Fibroblast of the conjunctiva (primary cell): ENCODE measurements around the gene CAPZB.

Experiments
- DNase-seq: peaks from one replicate; pipeline ENCODE4 v3.0.0-alpha.2; 2010; ENCODE audit warnings: low read depth

Gene CAPZB

DNA sequence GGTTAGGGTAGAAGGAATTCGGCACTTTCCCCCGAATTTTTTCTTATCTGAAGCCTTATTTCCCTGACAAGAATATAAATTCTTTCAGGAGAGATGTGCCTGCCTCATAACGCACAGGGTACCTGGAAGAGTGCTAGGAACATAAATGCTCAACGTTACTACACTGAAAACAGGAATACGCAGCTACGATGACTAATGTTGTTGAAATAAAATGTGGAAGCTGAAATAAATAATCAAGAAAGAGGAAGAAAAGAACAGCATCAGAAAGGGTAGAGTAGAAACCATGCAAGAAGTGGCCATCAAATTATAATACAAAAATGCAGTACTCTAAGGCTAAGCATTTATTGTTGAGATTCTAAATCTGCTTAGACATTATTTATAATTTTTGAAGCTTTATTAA lies 139.3 kb downstream of the CAPZB start:
- no peak for DNase-seq

DNA sequence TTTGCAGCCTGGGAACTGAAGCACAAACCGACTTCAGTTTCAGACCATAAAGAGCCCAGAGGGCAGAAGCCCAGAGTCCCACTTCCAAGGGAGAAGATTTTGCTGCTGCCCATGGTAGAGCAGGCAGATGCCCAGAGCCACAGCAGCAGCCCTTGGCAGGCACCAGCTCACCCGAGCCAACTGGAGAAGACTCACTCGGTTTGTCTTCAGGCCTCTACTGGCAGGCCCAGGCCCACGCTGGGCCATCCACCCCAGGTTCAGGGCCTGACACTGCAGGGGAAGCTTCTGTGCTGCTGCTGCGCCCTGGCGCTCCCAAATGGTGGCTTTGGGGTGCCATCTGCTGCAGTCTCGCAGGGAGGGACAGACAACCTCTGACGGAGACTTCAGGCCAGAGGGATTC lies 139.9 kb downstream of the CAPZB start:
- no peak for DNase-seq

DNA sequence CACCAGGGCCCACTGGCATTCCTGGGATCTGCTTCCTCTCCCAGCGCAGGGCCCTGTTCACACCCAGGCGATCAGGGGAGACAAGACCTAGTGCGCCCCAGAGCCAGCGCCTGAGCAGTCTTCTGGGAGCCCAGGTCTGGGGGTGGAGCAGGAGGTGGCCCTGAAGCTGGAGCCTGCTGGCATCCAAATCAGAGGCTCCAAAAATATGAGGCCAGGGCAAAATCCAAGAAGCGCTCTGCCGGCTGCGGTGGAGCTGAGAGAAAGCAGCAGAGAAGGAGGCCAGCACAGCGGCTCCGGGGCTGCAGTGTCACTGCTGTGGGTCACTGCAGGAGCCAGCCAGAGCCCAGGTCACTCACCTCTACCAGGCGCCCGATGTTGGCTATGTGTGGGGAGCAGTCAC lies 140.5 kb downstream of the CAPZB start:
- DNase-seq = no peak

DNA sequence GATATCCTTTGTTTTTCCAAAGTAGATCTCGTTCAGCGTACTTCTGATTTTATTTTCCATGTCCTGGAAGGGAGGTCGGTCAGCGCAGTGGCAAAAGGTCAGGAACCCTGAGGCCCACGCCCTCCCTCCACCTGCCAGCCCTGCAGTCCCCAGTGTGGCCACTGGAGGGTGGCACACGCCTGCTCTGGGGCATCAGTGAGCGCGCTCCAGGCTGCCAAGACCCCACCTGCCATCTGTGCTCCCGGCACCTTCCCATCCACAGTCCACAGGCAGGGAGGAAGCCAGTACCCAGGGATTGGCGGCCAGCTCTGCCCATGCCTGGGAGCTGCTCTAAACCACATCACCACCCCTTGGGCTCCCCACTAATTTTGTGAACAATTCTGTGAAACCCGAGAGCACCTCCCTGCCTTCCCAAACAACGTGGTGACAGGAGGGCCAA lies 140.9 kb downstream of the CAPZB start:
- peak; percentile 23 for DNase-seq

DNA sequence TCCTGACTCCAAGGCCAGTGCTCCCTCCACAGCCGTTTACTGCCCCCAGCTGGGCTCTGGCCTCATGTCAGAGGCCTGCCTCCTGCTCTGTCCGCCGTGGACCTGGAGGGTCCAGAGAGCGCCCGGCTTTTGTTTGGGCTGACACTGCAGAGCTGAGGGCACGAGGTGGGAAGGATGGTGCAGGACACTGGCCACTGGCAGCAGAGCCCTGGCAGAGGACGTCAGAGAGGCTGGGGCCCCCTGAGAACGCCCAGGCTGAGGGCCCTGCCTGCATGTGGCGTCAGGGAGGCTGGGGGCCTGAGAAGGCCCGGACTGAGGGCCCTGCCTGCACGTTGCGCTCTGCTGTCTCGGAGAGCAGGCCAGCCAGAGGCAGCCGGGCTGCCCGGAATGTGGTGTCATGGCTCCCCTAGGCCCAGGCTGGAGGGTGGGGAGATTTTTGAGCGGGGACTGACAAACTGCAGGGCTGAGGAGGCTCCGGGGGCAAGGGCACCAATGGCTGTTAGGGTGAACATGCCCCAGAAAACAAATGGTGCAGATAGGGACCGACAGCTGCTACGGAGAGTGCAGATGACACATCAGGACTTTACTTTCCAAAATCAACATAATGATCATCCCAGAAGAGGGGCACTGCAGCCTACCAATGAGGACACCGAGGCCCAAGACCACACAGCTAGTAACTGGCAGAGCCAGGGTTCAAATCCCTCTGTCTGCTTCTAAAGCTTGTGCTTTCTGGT lies 141.6 kb downstream of the CAPZB start:
- no peak for DNase-seq

DNA sequence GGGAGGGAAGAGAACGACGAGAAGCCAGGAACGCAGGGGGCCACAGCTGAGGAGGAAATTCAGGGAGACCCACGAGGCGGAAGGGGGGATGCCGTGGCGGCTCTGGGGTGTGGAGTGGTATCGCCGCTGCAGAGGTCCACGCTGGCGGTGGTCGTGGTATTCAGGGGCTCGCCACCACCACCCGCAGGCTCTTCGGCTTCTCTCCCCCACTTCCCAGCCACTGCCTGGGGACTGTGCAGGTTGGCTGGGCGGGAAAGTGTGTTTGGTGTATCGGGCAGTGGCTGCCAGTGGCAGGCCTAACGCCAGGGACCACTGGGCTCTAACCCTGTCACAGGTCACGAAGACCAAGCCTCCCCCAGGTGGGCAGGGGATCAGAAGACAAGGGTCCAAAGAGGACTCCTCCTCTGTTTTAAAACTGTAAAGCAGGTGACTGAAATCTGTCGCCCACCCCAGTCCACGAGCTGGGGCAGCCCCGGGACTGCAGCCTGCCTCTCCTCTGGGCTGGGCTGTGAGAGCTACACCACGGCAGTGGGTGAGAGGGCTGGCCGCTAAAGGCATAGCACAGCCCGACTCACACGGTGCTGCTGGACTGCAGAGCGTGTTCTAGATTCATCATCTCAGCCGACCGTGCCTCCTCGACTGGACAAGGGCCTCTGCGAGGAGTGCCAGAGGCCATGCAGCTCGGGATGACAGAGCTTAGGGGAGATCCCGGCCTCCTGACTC lies 142.3 kb downstream of the CAPZB start:
- no peak for DNase-seq

DNA sequence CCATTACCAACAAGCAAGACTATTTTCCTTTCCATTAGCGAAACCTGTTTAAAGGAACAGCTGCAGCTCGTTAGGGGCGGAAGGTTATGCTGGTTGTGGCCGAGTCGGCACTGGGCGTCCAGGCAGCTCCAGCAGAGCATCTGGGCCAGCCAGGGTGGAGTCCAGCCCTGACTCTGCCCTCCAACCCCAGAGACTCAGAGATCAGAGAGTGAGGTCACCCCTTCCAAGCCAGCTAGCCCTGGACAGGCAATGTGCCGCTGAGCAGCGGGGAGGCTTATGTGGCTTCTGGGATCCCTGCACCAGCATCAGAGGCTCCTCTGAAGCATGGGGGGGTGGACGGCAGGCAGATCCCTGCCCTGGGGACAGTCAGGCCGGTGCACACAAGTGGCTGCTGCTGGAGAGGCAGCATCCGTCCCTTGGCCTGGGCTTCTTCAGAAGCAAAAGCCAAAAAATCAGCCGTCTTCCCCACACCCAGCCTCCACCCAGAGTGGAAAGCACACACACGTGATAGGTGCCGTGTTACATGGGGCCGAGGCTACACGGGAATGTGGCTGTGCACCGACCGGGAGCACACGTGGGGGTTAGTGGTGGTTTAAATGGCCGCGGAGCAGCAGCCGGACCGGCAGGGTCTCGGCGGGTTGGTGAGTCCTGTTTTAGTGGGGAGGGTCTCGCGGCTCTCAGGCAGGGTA lies 143.1 kb downstream of the CAPZB start:
- DNase-seq = peak; percentile 49

DNA sequence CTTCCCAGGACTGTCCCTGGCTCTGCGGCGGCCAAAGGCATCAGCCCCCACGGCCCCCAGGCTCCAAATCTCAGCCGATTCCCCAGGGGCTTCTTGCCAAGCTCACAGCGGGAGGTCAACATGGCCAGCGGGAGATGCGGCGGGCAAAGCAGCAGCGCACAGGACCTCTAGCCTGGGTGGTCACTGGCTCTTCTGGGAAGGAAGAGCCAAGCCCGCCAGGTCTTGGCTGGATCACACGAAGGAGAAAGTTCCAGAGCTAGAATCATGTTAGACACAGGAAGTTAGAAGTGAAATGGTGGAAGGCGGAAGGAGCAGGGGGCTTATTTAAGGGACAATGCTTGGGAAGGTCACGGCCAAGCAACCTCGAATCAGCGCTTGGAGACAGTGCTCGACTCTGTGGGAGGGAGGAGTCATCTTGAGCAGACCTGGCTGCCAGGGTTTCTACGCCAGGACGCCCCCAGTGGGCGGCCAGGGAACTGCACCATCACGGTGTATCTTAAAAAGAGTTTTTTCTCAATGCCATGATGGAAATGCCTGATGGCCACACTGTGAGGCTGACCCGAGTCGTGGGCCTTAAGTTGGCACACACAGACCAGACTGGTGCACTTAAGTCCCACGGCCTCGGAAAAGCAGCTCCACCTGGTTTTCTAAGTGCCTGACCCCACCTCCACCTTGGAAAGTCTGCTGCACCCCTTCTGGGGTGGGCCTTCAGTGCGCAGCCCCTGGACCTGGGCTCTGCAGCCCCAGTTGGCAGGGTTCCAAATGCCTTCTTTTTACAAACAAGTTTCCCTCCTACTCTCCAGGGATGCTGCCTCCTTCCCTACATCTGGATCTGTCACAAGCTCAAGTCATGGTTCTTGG lies 143.9 kb downstream of the CAPZB start:
- DNase-seq = peak; percentile 59

DNA sequence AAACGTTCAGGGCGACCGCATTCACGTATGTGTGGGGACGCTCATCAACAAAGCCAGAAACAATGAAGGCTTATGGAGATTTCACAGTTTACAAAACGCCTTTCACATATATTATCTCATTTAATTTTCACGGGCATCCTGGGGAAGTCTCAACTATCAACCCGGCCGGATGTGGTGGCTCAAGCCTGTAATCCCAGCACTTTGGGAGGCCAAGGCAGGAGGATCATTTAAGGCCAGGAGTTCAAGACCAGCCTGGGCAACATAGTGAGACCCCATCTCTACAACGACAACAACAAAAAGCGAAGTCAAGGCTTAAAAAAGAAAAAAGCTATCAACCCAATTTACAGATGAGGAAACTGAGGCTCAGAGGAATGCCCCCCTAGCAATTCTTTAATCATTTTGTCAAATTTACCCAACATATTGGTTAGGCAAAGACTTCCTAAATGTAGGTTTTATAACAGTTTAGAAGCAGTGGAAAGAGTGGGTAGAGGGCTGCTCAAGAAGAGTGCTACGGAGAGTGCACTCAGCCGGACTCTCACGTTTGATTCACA lies 144.9 kb downstream of the CAPZB start:
- no peak for DNase-seq

DNA sequence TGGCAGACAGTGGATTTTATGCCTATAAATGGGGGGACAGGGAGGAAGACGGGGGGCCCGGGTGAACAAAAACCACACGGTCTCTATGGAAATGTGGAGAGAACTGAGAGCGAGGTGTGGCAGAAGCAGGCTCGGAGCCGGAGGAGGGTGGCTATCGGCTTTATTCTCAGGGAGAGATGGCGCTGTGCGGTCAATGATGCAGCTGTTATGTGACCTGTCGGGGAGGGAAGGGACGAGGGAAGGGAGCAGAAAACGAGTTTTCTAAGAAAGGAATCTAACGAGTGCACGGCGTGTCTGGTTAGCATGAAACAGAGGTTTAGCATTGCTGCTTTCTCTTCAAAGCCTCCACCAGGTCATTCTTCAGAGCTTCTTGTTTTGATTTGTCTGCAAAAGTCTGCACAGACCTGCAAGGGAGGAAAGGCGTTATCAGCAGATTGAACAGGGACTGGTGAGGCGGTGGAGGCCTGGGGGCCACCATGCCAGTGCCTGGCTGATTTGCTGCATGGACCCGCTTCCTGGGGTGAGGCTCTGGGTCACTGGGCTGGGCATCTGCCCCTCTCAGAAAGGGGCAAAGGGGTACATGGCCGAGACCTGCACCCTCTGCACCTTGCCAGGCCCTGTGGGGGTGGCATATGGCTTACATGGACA lies 146.0 kb downstream of the CAPZB start:
- no peak for DNase-seq

DNA sequence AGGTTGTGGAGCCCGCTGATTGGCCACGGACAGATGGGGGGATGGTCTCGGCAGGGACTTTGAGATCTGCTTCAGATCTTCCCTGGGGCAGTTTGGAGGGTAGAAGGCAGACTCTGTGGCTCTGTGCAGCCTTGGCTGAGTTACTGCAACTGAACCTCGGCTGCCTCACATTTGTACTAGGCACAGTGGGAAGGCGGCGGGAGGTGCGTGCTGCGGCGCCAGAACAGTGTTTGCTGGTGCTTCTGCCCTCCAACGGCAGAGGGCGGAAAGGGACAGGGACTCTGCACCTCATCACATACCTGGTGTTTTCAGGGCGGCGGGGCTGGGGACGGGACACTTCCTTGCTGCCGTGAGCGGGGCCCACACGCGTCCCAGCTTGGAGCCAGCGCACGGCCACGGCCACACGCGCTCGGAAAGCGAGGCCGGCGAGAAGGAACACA lies 147.0 kb downstream of the CAPZB start:
- DNase-seq = peak; percentile 72

DNA sequence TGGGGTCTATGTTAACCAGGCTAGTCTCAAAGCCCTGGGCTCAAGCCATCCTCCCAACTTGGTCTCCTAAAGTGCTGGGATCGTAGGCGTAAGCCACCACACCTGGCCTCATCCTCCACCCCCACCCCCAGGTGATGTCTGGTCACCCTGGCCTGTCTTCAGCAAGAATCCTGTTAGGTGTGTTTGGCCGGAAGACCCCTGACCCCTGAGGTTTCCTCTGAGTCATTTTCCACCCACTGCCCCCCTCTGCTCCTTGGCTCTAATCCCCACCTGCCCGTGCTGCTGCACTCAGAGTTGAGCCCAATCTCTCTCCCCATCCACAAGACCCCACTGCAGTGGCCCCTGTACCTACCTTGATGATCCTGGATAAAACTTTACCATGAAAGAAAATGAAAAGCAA lies 148.1 kb downstream of the CAPZB start:
- no peak for DNase-seq

DNA sequence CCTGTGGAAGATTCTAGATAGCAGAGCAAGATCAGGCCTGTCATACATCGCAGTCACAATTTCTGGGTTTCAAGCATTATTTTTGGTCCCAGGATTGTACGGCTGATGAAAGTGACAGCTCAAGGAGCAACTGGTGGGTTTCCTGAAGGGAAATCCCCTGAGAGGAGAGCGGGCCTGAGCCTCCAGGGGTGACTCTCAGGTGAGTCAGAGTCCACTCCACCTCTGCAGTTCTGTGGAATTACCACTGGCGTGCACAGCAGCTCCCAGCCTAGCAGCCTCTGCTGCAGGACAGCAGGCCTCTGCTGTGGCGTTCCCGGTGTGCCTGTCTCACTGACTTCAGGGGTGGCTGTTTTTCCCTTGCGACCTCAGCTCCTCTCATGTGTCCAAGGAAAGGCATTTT lies 148.8 kb downstream of the CAPZB start:
- DNase-seq = no peak

DNA sequence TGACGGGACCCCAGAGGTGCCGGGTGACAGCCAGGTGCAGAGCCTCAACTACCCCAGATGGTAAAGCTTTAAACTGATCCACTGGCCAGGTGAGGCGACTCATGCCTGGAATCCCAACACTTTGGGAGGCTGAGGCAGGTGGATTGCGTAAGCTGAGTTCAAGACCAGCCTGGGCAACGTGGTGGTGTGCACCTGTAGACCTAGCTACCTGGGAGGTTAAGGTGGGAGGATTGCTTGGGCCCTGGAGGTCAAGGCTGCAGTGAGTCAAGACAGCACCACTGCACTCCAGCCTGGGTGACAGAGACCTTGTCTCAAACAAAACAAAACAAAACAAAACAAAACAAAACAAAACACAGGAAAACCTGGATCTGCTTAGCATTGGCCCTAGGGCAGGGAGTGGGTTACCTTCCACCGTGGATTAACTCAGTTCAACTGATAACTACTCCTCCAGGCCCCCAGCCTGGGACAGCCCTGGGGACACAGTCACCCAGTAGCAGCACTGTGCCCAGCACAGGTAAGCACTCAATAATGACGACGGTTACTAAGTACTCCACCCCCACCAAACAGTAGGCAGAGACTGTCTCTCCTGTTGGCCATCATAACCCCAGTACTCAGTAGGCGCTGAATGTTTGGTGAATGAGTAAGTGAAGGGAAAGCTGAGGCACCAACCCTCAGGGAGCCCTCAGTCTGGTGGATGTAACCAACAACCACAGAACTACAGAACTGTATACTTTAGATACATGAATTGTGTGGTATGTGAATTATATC lies 151.6 kb downstream of the CAPZB start:
- DNase-seq = no peak

DNA sequence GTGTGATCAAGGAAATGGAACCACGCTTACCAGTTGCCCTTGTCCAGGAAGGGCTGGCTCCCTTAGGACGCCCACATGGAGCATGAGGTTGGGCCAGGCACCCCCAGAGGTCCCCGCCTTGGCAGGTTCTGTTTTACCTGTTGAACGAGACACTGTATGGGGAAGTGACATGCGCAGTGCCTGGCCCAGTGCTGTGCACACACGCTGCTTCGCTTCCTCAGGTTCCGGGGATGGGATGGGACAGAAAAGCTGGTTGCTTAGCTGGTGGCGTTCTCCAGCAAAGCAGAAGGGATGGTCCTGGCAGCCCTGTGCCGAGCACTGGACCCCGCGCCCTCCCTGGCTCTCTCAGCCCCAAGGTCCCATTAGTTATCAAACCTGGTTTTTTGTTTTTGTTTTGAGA lies 152.5 kb downstream of the CAPZB start:
- no peak for DNase-seq

DNA sequence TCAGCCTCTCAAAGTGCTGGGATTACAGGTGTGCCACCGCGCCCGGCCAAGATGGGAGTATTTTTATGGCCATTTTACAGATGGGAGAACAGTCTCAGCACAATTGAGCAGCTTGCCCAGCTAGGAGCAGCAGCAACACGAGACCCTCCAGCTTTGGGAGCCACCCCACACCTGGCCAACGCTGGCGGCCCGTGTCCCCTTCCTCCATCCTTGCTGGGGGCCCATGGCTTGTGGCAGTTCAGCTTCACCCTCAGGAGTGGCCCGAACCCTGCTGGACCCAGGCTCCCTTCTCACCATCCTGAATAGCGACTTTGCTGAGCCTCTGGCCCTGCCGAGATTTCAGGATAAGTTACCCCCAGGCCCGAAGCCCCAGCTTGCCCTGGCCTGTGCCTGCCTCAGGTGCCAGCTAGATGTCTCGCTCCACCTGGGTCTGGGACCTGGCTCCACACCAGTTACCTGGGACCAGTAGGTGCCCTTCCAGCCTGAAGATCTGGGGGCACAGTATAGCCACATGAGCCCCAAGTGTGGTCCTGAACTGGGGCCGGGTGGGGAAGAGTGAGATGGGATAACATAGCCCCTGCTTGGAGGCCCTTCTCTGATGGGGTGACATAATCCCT lies 154.0 kb downstream of the CAPZB start:
- no peak for DNase-seq

DNA sequence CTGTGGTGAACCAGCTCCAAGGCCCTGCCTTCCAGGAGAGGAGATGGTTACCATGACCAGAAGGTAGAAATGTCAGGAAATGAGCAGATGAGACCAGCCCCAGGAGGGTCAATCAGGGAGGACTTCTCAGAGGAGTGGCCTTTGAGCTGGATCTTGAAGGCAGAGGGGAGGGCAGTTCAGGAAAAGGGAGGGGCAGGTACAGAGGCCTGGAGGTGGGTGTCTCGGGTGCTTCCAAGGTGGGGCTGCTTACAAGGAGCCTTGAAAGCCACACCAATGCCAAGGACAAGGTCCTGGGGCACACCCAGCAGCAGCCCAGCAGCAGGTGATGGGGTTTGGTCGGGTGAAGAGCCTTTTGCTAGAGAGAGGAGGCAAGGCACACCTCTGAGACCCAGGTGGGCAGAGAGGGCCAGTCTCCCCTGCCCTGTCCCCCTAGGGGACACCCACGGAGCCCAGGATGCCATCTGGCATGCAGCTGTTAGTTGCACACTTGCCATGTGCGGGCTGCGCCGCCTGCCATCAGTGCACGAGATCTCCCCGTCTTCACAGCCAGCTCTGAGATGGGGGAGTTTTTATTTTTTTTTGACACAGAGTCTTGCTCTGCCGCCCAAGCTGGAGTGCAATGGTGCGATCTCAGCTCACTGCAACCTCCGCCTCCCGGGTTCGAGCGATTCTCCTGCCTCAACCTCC lies 154.7 kb downstream of the CAPZB start:
- no peak for DNase-seq

DNA sequence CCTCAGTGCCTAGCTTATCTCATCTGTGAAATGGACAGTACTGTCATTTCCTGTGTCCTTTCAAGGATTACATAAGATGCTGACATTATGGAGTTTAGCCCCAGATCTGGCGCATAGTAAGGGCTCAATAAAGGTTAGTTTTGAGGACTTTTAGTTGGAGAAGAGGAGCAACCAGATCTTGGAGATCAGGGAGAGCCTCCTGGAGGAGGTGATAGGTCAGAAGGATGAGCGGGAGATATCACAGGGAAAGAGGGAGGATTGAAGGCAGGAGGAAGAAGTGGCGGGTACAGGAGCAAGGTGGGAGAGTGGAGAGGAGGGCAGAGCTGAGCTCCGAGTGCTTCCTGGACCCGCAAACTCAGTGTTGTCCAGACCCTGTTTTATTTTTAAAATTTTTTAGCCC lies 155.7 kb downstream of the CAPZB start:
- DNase-seq = no peak

DNA sequence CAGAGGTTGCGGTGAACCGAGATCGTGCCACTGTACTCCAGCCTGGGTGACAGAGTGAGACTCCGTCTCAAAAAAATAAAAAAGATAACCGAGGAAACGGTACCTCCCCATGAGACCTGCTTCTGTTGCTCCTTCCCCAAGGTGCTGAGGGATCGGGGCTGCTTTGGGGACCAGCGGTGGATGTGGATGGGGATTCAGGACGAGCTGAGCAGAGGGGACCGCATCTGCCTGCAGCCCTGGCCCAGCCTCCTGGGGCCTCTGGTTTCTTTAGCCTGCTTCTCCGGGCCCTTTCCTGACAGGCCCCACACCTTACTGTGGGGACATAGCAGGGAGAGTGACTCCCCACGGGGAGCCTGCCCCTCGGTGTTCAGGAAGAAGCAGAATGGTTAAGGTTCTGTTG lies 156.2 kb downstream of the CAPZB start:
- DNase-seq = no peak
